GM12878 (cell line): ENCODE measurements around the gene WDR48. TPM values are rescaled to one million over a fixed set of nuclear protein-coding genes. Genes with fewer than 3 reads are reported as not detected.

Experiments used
- ATAC-seq: fragments of 200-7000 bp; cut with Tn5 transposase; 3 replicates; pipeline ENCODE4 v1.9.1; 2020; ENCODE audit warnings: mild to moderate bottlenecking, moderate library complexity
- BruUV-seq: library from RNA; stranded (reverse); fragments of 400-500 nt; replicated peaks from 2 replicates; lab custom pipeline; 2021; lab: Mats Ljungman, UMichigan
- CTCF ChIA-PET: fragments of 300-600 bp; sonication (Branson Sonifier 250); formaldehyde crosslinking; extraction: SDS; loops from one replicate; lab custom pipeline; 2021; ENCODE audit warnings: inconsistent platforms; lab: Yijun Ruan, JAX
- POLR2A ChIA-PET: fragments of 350-600 bp; formaldehyde crosslinking; extraction: SDS; loops from one replicate; lab custom pipeline; 2021; ENCODE audit warnings: inconsistent platforms; lab: Charles Lee
- RAD21 ChIA-PET: fragments of 300-600 bp; sonication (Branson Sonifier 250); formaldehyde crosslinking; loops from one replicate; lab custom pipeline; 2023; ENCODE audit warnings: antibody characterized with exemption; ENCODE audit not compliant: unreplicated experiment; lab: Charles Lee
- SMC1A ChIA-PET: fragments of 300-600 bp; sonication (Branson Sonifier 250); formaldehyde crosslinking; loops from one replicate; lab custom pipeline; 2023; ENCODE audit not compliant: unreplicated experiment, uncharacterized antibody; lab: Charles Lee
- DNase-seq: peaks from one replicate; pipeline ENCODE4 v3.0.0-alpha.2; 2011; ENCODE audit warnings: low read depth, low spot score
- FAIRE-seq: peaks from 3 replicates; lab custom pipeline; 2011; peaks lifted over from hg19 to GRCh38; lab: Jason Lieb, UNC
- H2AFZ ChIP-seq: 2 replicates; pipeline ENCODE4 v1.6.0; 2011; ENCODE audit warnings: low read depth, low read length, control low read depth; ENCODE audit not compliant: control insufficient read depth
- H3K27ac ChIP-seq: 2 replicates; pipeline ENCODE4 v1.5.1; 2011; ENCODE audit warnings: control low read depth; ENCODE audit not compliant: control insufficient read depth, insufficient read depth
- H3K27me3 ChIP-seq, 2 experiments: replicated peaks in 1 of 2; 2 replicates each; pipeline versions ENCODE4 v1.6.0 to v1.6.1; 2011; ENCODE audit warnings: low read length in 1 of 2; ENCODE audit not compliant: control insufficient read depth in 2 of 2, insufficient read depth in 2 of 2
- H3K36me3 ChIP-seq, 2 experiments: 2 replicates each; pipeline ENCODE4 v1.5.1; 2011; ENCODE audit warnings: low read length in 1 of 2; ENCODE audit not compliant: control insufficient read depth in 2 of 2, insufficient read depth in 2 of 2
- H3K4me1 ChIP-seq: 2 replicates; pipeline ENCODE4 v1.6.1; 2011; ENCODE audit warnings: mild to moderate bottlenecking, low read length, moderate library complexity, mixed read lengths; ENCODE audit not compliant: control insufficient read depth, insufficient read depth
- H3K4me2 ChIP-seq: 2 replicates; pipeline ENCODE4 v1.6.0; 2011; ENCODE audit warnings: control low read depth; ENCODE audit not compliant: control insufficient read depth, insufficient read depth
- H3K4me3 ChIP-seq: fragments of 200-600 bp; sonication (generic); 2 replicates; pipeline ENCODE4 v1.5.1; 2016
- H3K79me2 ChIP-seq: 2 replicates; pipeline ENCODE4 v1.6.0; 2011; ENCODE audit warnings: low read length; ENCODE audit not compliant: control insufficient read depth, insufficient read depth
- H3K9ac ChIP-seq: 2 replicates; pipeline ENCODE4 v1.8.0; 2011; ENCODE audit warnings: low read length, control low read depth, mixed read lengths; ENCODE audit not compliant: control insufficient read depth, insufficient read depth
- H3K9me3 ChIP-seq: replicated peaks from 3 replicates; pipeline ENCODE4 v1.5.1; 2011; ENCODE audit warnings: mild to moderate bottlenecking, low read length; ENCODE audit not compliant: control insufficient read depth, insufficient read depth
- H4K20me1 ChIP-seq: 2 replicates; pipeline ENCODE4 v1.6.0; 2011; ENCODE audit not compliant: control insufficient read depth, insufficient read depth
- ATF3 ChIP-seq: IDR thresholded peaks from 2 replicates; pipeline ENCODE4 v1.6.1; 2011; ENCODE audit warnings: low read depth, mild to moderate bottlenecking, low read length, moderate library complexity, borderline replicate concordance; ENCODE audit errors: extremely low read depth
- HDAC6 ChIP-seq: fragments of 200-600 bp; sonication (generic); IDR thresholded peaks from one replicate; pipeline ENCODE4 v1.8.0; 2017; ENCODE audit warnings: antibody characterized with exemption; ENCODE audit not compliant: unreplicated experiment
- JUND ChIP-seq: IDR thresholded peaks from 2 replicates; pipeline ENCODE4 v1.6.1; 2012; ENCODE audit warnings: low read depth, mild to moderate bottlenecking, low read length, improper control_type of control experiment, moderate library complexity
- NFYB ChIP-seq: IDR thresholded peaks from 2 replicates; pipeline ENCODE4 v1.6.1; 2011; ENCODE audit warnings: low read depth, mild to moderate bottlenecking, low read length, improper control_type of control experiment, moderate library complexity; ENCODE audit not compliant: insufficient read depth
- RFX5 ChIP-seq: IDR thresholded peaks from 2 replicates; pipeline ENCODE4 v1.6.1; 2011; ENCODE audit warnings: low read depth, low read length, improper control_type of control experiment
- SREBF2 ChIP-seq: IDR thresholded peaks from 2 replicates; pipeline ENCODE4 v1.6.1; 2012; ENCODE audit warnings: mild to moderate bottlenecking, low read length
- TBL1XR1 ChIP-seq: IDR thresholded peaks from 2 replicates; pipeline ENCODE4 v1.6.1; 2012; ENCODE audit warnings: low read depth, low read length, improper control_type of control experiment
- USF2 ChIP-seq: IDR thresholded peaks from 2 replicates; pipeline ENCODE4 v1.6.1; 2011; ENCODE audit warnings: low read depth, low read length, improper control_type of control experiment, borderline replicate concordance
- WRNIP1 ChIP-seq: IDR thresholded peaks from 2 replicates; pipeline ENCODE4 v1.6.1; 2011; ENCODE audit warnings: low read depth, low read length, improper control_type of control experiment, borderline replicate concordance
- WGBS: methylation state at CpG from one replicate; pipeline ENCODE4 v1.1.6; 2016; ENCODE audit warnings: low lambda C conversion rate; ENCODE audit not compliant: insufficient replicate concordance, insufficient coverage; ENCODE audit errors: missing lambda C conversion rate; 5-methylcytosine and 5-hydroxymethylcytosine counted together
- in situ Hi-C: fragments of 300-500 bp; cut with MboI; formaldehyde crosslinking; loops from 9 replicates; pipeline ENCODE4 v1.14.3; 2018; ENCODE audit warnings: mixed read lengths
- intact Hi-C: fragments of 100-400 bp; cut with micrococcal nuclease; formaldehyde crosslinking; loops from one replicate; pipeline ENCODE4 v1.14.2; 2022; ENCODE audit not compliant: unreplicated experiment
- polyA plus RNA-seq, 11 experiments: library from polyadenylated mRNA; depleted of rRNA in 4 of 11; unstranded in 6 of 11; stranded (reverse) in 5 of 11; fragments of >200 nt; fragmentation: Nextera tagmentation in 4 of 11; fragmentation: Illumina TruSeq in 1 of 11; extraction: Ambion mirVana in 4 of 11; extraction: Trizol in 1 of 11; gene quantifications; 1 replicate in 1 of 11; 2 replicates in 10 of 11; pipeline versions ENCODE4 v1.2.1 to v1.2.3, GENCODE V29; 2011 to 2016; ENCODE audit warnings: inconsistent platforms in 2 of 11, missing spikeins in 2 of 11, low read depth in 1 of 11
- total RNA-seq, 4 experiments: library from RNA; depleted of rRNA in 3 of 4; stranded (reverse); fragments of >200 nt in 3 of 4; fragmentation: Illumina TruSeq in 1 of 4; extraction: Trizol in 1 of 4; gene quantifications; 2 replicates each; pipeline versions ENCODE4 v1.2.1 to v1.2.3, GENCODE V29; 2013 to 2021

Gene WDR48
- total and polyA plus RNA-seq, 10 of the 15 experiments (the other 5 are each of a cell fraction or from before 2014, with no cell fraction given): 16.8 to 43.8 (median 29.0) TPM

DNA sequence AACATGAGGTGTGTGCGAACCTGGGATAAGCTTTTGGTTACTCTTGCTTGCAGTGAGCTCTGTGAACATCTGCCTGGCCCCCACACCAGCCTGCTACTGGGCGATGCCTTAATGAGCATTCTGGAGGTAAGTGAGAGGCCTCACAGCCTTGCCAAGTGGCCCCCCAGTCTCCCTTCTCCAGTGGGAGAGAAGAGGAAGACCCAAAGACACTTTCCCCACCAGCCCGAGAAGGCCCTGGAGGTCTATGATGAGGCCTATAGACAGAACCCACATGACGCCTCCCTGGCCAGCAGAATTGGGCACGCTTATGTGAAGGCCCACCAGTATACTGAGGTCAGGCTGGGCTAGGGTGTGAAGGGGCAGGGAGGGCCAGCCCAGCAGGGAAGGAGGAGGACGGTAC lies 78.2 kb downstream of the WDR48 start (continued):
- TF ChIP-seq USF2: no peak
- TF ChIP-seq ATF3: no peak
- TF ChIP-seq TBL1XR1: no peak
- TF ChIP-seq WRNIP1: no peak
- TF ChIP-seq SREBF2: no peak
- TF ChIP-seq RFX5: no peak
- TF ChIP-seq NFYB: no peak

- Histone ChIP-seq H3K27ac (no peak overlapping the region), H3K4me1 (peaks cover 15% of the 10 kb centered on the region), H3K27me3 (no peaks in the 10 kb centered on the region), H3K36me3 (no peaks in the 10 kb centered on the region; a peak in 1 of 4 replicates), H2AFZ (no peak overlapping the region), H3K4me3 (no peak overlapping the region), H3K79me2 (no peaks in the 10 kb centered on the region), H4K20me1 (no peaks in the 10 kb centered on the region), H3K9me3 (no peaks in the 10 kb centered on the region), H3K9ac (no peak overlapping the region), H3K4me2 (no peak overlapping the region)
- CTCF ChIA-PET: interaction anchor here (1.0 to 3.2 kb wide), 2 partner anchors 25 to 157 kb away, joined by 3 to 15 read pairs; no protein-coding TSS in a partner anchor
- POLR2A ChIA-PET: interaction anchor here (1.4 kb wide), 2 partner anchors 15 to 22 kb away, joined by 4 read pairs; no protein-coding TSS in a partner anchor
- no peak for ATAC-seq
- TF ChIP-seq HDAC6 (no peak), USF2 (no peak), JUND (no peak)
- in situ Hi-C loops (no loop called here), intact Hi-C loops (no loop called here)
- 95% methylated on average over 3 of the region's 3 CpGs for WGBS
- no peak for FAIRE-seq
- SMC1A ChIA-PET: interaction anchor here (0.9 to 1.7 kb wide), 3 partner anchors 17 to 42 kb away, joined by 3 to 6 read pairs (median 5); no protein-coding TSS in a partner anchor
- RAD21 ChIA-PET: interaction anchor here (0.6 to 1.0 kb wide), 2 partner anchors 18 to 86 kb away, joined by 3 to 5 read pairs; no protein-coding TSS in a partner anchor
- no peak for DNase-seq
- no TSS peak for BruUV-seq
Observed at GRCh38 chr3:39130693-39131265, 79.0 kb downstream of the WDR48 start.
